ENCODE results near the gene RGS7.

DNA sequence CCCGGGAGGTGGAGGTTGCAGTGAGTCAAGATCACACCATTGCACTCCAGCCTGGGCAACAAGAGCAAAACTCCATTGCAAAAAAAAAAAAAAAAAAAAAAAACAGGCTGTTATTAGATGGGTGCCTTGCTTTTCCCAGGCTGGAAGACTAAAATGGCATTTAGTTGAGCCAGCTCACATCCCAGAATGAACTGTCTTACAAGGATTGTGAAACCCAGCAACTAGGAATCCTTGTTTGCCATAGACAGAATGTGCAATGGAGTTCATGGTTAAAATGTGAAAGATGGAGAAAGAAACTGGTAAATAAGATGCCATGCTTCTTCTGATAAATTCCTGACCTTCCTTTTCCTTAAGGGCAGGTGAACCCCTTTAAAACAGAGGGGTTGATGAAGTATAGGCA is 529.2 kb downstream of the RGS7 start:
- TF ChIP-seq EZH2phosphoT487 (IDR thresholded peaks at IDR 0.05; ENCODE audit: borderline replicate concordance, low read depth, low read length): no peak
- TF ChIP-seq, protein P1, sequence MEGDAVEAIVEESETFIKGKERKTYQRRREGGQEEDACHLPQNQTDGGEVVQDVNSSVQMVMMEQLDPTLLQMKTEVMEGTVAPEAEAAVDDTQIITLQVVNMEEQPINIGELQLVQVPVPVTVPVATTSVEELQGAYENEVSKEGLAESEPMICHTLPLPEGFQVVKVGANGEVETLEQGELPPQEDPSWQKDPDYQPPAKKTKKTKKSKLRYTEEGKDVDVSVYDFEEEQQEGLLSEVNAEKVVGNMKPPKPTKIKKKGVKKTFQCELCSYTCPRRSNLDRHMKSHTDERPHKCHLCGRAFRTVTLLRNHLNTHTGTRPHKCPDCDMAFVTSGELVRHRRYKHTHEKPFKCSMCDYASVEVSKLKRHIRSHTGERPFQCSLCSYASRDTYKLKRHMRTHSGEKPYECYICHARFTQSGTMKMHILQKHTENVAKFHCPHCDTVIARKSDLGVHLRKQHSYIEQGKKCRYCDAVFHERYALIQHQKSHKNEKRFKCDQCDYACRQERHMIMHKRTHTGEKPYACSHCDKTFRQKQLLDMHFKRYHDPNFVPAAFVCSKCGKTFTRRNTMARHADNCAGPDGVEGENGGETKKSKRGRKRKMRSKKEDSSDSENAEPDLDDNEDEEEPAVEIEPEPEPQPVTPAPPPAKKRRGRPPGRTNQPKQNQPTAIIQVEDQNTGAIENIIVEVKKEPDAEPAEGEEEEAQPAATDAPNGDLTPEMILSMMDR (conservative IDR thresholded peaks at IDR 0.05; ENCODE audit: low read length): no peak
